Measurements from ENCODE around the gene CCDC80.

DNA sequence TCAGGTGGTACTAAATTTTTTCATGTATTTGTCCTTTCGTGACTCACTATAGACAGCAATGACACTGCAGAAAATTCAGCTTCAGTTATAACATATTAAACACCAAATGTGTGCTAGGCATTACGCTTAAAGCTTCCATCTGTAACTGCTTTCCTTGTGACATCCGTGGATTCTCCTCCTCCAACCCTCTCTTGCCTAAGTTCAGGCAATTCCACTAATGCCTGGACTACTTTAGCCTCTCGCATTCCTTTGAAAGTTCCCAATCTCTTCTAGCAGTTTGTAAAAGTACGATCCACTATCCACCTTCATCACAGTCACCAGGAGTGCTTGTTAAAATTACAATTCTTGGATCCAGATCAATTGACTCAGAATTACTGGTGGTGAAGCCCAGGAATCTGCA lies 17.7 kb downstream of the CCDC80 start:
- TF ChIP-seq, protein P1, sequence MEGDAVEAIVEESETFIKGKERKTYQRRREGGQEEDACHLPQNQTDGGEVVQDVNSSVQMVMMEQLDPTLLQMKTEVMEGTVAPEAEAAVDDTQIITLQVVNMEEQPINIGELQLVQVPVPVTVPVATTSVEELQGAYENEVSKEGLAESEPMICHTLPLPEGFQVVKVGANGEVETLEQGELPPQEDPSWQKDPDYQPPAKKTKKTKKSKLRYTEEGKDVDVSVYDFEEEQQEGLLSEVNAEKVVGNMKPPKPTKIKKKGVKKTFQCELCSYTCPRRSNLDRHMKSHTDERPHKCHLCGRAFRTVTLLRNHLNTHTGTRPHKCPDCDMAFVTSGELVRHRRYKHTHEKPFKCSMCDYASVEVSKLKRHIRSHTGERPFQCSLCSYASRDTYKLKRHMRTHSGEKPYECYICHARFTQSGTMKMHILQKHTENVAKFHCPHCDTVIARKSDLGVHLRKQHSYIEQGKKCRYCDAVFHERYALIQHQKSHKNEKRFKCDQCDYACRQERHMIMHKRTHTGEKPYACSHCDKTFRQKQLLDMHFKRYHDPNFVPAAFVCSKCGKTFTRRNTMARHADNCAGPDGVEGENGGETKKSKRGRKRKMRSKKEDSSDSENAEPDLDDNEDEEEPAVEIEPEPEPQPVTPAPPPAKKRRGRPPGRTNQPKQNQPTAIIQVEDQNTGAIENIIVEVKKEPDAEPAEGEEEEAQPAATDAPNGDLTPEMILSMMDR (IDR thresholded peaks at IDR 0.05; ENCODE audit: low read length), result no peak
- TF ChIP-seq EZH2 (IDR thresholded peaks at IDR 0.05; ENCODE audit: borderline replicate concordance, low read length), result no peak

Measured in OCI-LY1 (cell line).